ENCODE results near the gene CNOT2.

GRCh38 chr12:70398862-70399261, 155.6 kb downstream of the CNOT2 start:
- no peak for TF ChIP-seq POLR2A (IDR thresholded peaks at IDR 0.05)
- TF ChIP-seq, protein P1, sequence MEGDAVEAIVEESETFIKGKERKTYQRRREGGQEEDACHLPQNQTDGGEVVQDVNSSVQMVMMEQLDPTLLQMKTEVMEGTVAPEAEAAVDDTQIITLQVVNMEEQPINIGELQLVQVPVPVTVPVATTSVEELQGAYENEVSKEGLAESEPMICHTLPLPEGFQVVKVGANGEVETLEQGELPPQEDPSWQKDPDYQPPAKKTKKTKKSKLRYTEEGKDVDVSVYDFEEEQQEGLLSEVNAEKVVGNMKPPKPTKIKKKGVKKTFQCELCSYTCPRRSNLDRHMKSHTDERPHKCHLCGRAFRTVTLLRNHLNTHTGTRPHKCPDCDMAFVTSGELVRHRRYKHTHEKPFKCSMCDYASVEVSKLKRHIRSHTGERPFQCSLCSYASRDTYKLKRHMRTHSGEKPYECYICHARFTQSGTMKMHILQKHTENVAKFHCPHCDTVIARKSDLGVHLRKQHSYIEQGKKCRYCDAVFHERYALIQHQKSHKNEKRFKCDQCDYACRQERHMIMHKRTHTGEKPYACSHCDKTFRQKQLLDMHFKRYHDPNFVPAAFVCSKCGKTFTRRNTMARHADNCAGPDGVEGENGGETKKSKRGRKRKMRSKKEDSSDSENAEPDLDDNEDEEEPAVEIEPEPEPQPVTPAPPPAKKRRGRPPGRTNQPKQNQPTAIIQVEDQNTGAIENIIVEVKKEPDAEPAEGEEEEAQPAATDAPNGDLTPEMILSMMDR (IDR thresholded peaks at IDR 0.05): no peak

Measured in sigmoid colon (tissue), 3 donors.